Neuronal stem cell (in vitro differentiated cells): ENCODE results near the gene SOHLH1.
A peak's percentile ranks its signal among the peaks of the same experiment; 100 is the strongest.

Source experiments
- DNase-seq: peaks from one replicate; pipeline ENCODE4 v3.0.0-alpha.2; 2013; ENCODE audit warnings: low spot score
- H2AFZ ChIP-seq: one replicate; pipeline ENCODE4 v1.6.1; 2013; ENCODE audit warnings: mild to moderate bottlenecking, low read length, inconsistent platforms
- H2AK5ac ChIP-seq: 2 replicates; pipeline ENCODE4 v1.6.1; 2013; ENCODE audit warnings: low read depth, mild to moderate bottlenecking, inconsistent platforms, low read length, moderate library complexity, mixed read lengths
- H2BK120ac ChIP-seq: 2 replicates; pipeline ENCODE4 v1.6.1; 2013; ENCODE audit warnings: low read depth, mild to moderate bottlenecking, inconsistent platforms, low read length, moderate library complexity, mixed read lengths
- H2BK12ac ChIP-seq: one replicate; pipeline ENCODE4 v1.6.1; 2013; ENCODE audit warnings: low read length, inconsistent platforms
- H2BK15ac ChIP-seq: 2 replicates; pipeline ENCODE4 v1.6.1; 2013; ENCODE audit warnings: mild to moderate bottlenecking, low read length, inconsistent platforms, mixed read lengths
- H2BK5ac ChIP-seq: one replicate; pipeline ENCODE4 v1.6.1; 2013; ENCODE audit warnings: inconsistent platforms, mild to moderate bottlenecking, low read length, moderate library complexity
- H3K14ac ChIP-seq: one replicate; pipeline ENCODE4 v1.6.1; 2013; ENCODE audit warnings: low read length, inconsistent platforms
- H3K18ac ChIP-seq: 2 replicates; pipeline ENCODE4 v1.6.1; 2013; ENCODE audit warnings: low read length, inconsistent platforms
- H3K23ac ChIP-seq: 2 replicates; pipeline ENCODE4 v1.6.1; 2013; ENCODE audit warnings: low read depth, mild to moderate bottlenecking, mixed read lengths, low read length, inconsistent platforms; ENCODE audit not compliant: poor library complexity
- H3K27ac ChIP-seq: replicated peaks from 3 replicates; pipeline ENCODE4 v1.5.1; 2013; ENCODE audit warnings: low read length, inconsistent platforms
- H3K27me3 ChIP-seq, 3 experiments: 2 replicates each; pipeline ENCODE4 v1.6.1; 2013; ENCODE audit warnings: low read length in 3 of 3, mild to moderate bottlenecking in 2 of 3, inconsistent platforms in 1 of 3, low read depth in 1 of 3, mixed read lengths in 1 of 3, moderate library complexity in 1 of 3; ENCODE audit not compliant: control insufficient read depth in 3 of 3, insufficient read depth in 3 of 3
- H3K36me3 ChIP-seq, 2 donors: replicated peaks in 1 of 2; 2 replicates each; pipeline ENCODE4 v1.6.1; 2013; ENCODE audit warnings: low read length in 2 of 2; ENCODE audit not compliant: control insufficient read depth in 2 of 2, insufficient read depth in 2 of 2
- H3K4ac ChIP-seq: 2 replicates; pipeline ENCODE4 v1.6.1; 2013; ENCODE audit warnings: inconsistent platforms, mild to moderate bottlenecking, low read length, moderate library complexity
- H3K4me1 ChIP-seq, 2 donors: 1 replicate in 1 of 2; 2 replicates in 1 of 2; pipeline ENCODE4 v1.6.1; 2013; ENCODE audit warnings: low read length in 2 of 2, low read depth in 1 of 2; ENCODE audit not compliant: control insufficient read depth in 2 of 2, insufficient read depth in 1 of 2
- H3K4me2 ChIP-seq: one replicate; pipeline ENCODE4 v1.6.1; 2013; ENCODE audit warnings: mild to moderate bottlenecking, low read length, inconsistent platforms; ENCODE audit not compliant: insufficient read depth, poor library complexity, severe bottlenecking
- H3K4me3 ChIP-seq, 2 donors: 2 replicates each; pipeline ENCODE4 v1.5.1; 2013; ENCODE audit warnings: low read length in 2 of 2, mild to moderate bottlenecking in 2 of 2, inconsistent platforms in 1 of 2, moderate library complexity in 1 of 2
- H3K79me1 ChIP-seq: one replicate; pipeline ENCODE4 v1.6.1; 2013; ENCODE audit warnings: low read depth, mild to moderate bottlenecking, inconsistent platforms, low read length, moderate library complexity
- H3K9ac ChIP-seq: one replicate; pipeline ENCODE4 v1.6.1; 2013; ENCODE audit warnings: mild to moderate bottlenecking, low read depth, low read length, inconsistent platforms; ENCODE audit not compliant: poor library complexity
- H3K9me3 ChIP-seq, 2 donors: replicated peaks in 1 of 2; 2 replicates each; pipeline versions ENCODE3 to v1.6.1; 2013; ENCODE audit warnings: low read length in 2 of 2, mild to moderate bottlenecking in 2 of 2, inconsistent platforms in 1 of 2, low read depth in 1 of 2, mixed read lengths in 1 of 2, moderate library complexity in 1 of 2; ENCODE audit not compliant: control insufficient read depth in 2 of 2, insufficient read depth in 1 of 2
- H4K8ac ChIP-seq: one replicate; pipeline ENCODE4 v1.6.1; 2013; ENCODE audit warnings: low read depth, mild to moderate bottlenecking, inconsistent platforms, low read length, moderate library complexity
- H4K91ac ChIP-seq: one replicate; pipeline ENCODE4 v1.6.1; 2013; ENCODE audit warnings: low read length, low read depth, mild to moderate bottlenecking, inconsistent platforms; ENCODE audit not compliant: poor library complexity
- WGBS, 2 donors: extraction: QIAGEN DNeasy Blood & Tissue Kit; methylation state at CpG; one replicate each; pipeline ENCODE4 v1.1.7; 2013; ENCODE audit warnings: missing lambda C conversion rate in 2 of 2, mixed read lengths in 1 of 2; ENCODE audit not compliant: insufficient read length in 2 of 2, insufficient replicate concordance in 1 of 2; ENCODE audit errors: extremely low coverage in 2 of 2; 5-methylcytosine and 5-hydroxymethylcytosine counted together

Gene SOHLH1

GRCh38 chr9:135661816-135662560 is 37.3 kb downstream of the SOHLH1 start:
- no peak overlapping the region for H2BK12ac ChIP-seq
- whole genome bisulfite sequencing, 2 donors: no CpG with 5 or more reads among the region's 19 CpGs
- H3K18ac ChIP-seq: peak overlapping the region; percentile 76
- peak overlapping the region; percentile 55 for H3K27ac ChIP-seq
- peak overlapping the region; percentile 83 for H2AFZ ChIP-seq
- H3K4me1 ChIP-seq: peaks cover 13 to 15% of the 10 kb centered on the region in 2 donors
- H4K8ac ChIP-seq: no peak overlapping the region
- no peak overlapping the region for H3K14ac ChIP-seq
- H4K91ac ChIP-seq: no peak overlapping the region
- no peaks in the 10 kb centered on the region for H3K36me3 ChIP-seq
- H2AK5ac ChIP-seq: no peak overlapping the region
- peaks cover 1 to 6% of the 10 kb centered on the region in 2 donors for H3K9me3 ChIP-seq
- H3K9ac ChIP-seq: no peak overlapping the region
- no peak overlapping the region for H2BK5ac ChIP-seq
- no peak overlapping the region for H3K4me3 ChIP-seq
- no peak overlapping the region for H3K4ac ChIP-seq
- peaks cover 3% of the 10 kb centered on the region for H3K79me1 ChIP-seq
- H2BK15ac ChIP-seq: no peak overlapping the region
- H3K27me3 ChIP-seq: peaks cover 0 to 11% (median 0%) of the 10 kb centered on the region in 3 experiments
- no peak overlapping the region for H3K23ac ChIP-seq
- no peak overlapping the region for H2BK120ac ChIP-seq
- no peak for DNase-seq
- no peak overlapping the region for H3K4me2 ChIP-seq

- H2BK12ac ChIP-seq: no peak overlapping the region
- H2AFZ ChIP-seq: no peak overlapping the region
- peaks cover 1 to 6% of the 10 kb centered on the region in 2 donors for H3K9me3 ChIP-seq
- no peak overlapping the region for H3K27ac ChIP-seq
- H2BK15ac ChIP-seq: no peak overlapping the region
- no peak overlapping the region for H2AK5ac ChIP-seq
- H3K4me2 ChIP-seq: no peak overlapping the region
- DNase-seq: no peak
- peaks cover 0 to 7% (median 0%) of the 10 kb centered on the region in 3 experiments for H3K27me3 ChIP-seq
- WGBS, 2 donors: no CpG with 5 or more reads among the region's 22 CpGs
- no peak overlapping the region for H4K8ac ChIP-seq
- no peaks in the 10 kb centered on the region for H3K36me3 ChIP-seq
- no peak overlapping the region for H3K4ac ChIP-seq
- H3K79me1 ChIP-seq: peaks cover 3% of the 10 kb centered on the region
- no peak overlapping the region for H2BK120ac ChIP-seq
- no peak overlapping the region for H3K9ac ChIP-seq
- H2BK5ac ChIP-seq: no peak overlapping the region
- H3K14ac ChIP-seq: no peak overlapping the region
- peaks cover 13 to 15% of the 10 kb centered on the region in 2 donors for H3K4me1 ChIP-seq
- H3K18ac ChIP-seq: no peak overlapping the region
- H4K91ac ChIP-seq: no peak overlapping the region
- no peak overlapping the region for H3K23ac ChIP-seq
- no peak overlapping the region for H3K4me3 ChIP-seq
Observed at GRCh38 chr9:135660407-135660806, 38.9 kb downstream of the SOHLH1 start.

- no peak overlapping the region for H2BK120ac ChIP-seq
- no peaks in the 10 kb centered on the region for H3K36me3 ChIP-seq
- no peak overlapping the region for H2AK5ac ChIP-seq
- peaks cover 13% of the 10 kb centered on the region in 2 donors for H3K4me1 ChIP-seq
- DNase-seq: no peak
- no peak overlapping the region for H2BK5ac ChIP-seq
- no CpG with 5 or more reads among the region's 13 CpGs for WGBS, 2 donors
- H3K27me3 ChIP-seq: peaks cover 0 to 7% (median 0%) of the 10 kb centered on the region in 3 experiments
- H4K91ac ChIP-seq: no peak overlapping the region
- no peak overlapping the region for H3K4ac ChIP-seq
- H2AFZ ChIP-seq: no peak overlapping the region
- H3K14ac ChIP-seq: no peak overlapping the region
- no peak overlapping the region for H3K27ac ChIP-seq
- no peak overlapping the region for H3K23ac ChIP-seq
- no peak overlapping the region for H3K4me2 ChIP-seq
- H2BK12ac ChIP-seq: no peak overlapping the region
- peaks cover 3% of the 10 kb centered on the region for H3K79me1 ChIP-seq
- no peak overlapping the region for H3K4me3 ChIP-seq
- H4K8ac ChIP-seq: no peak overlapping the region
- H2BK15ac ChIP-seq: no peak overlapping the region
- H3K9me3 ChIP-seq: peaks cover 1 to 6% of the 10 kb centered on the region in 2 donors
- H3K9ac ChIP-seq: no peak overlapping the region
- H3K18ac ChIP-seq: no peak overlapping the region
Observed at GRCh38 chr9:135659252-135659651, 40.0 kb downstream of the SOHLH1 start.

GRCh38 chr9:135657416-135657815 is 41.9 kb downstream of the SOHLH1 start:
- Histone ChIP-seq H3K27ac (no peak overlapping the region), H3K9ac (no peak overlapping the region), H3K36me3 (no peaks in the 10 kb centered on the region), H4K8ac (no peak overlapping the region), H3K4me1 (peaks cover 5 to 8% of the 10 kb centered on the region in 2 donors), H3K4me3 (no peak overlapping the region), H3K4me2 (no peak overlapping the region), H3K18ac (peak overlapping the region; percentile 7), H2BK5ac (no peak overlapping the region), H4K91ac (no peak overlapping the region), H2BK12ac (no peak overlapping the region), H3K14ac (no peak overlapping the region), H3K79me1 (no peaks in the 10 kb centered on the region), H2AK5ac (no peak overlapping the region), H2AFZ (no peak overlapping the region), H3K4ac (no peak overlapping the region), H3K27me3 (peaks cover 0 to 7% (median 0%) of the 10 kb centered on the region in 3 experiments), H2BK120ac (no peak overlapping the region), H3K23ac (no peak overlapping the region), H3K9me3 (peaks cover 1 to 6% of the 10 kb centered on the region in 2 donors), H2BK15ac (no peak overlapping the region)
- WGBS, 2 donors: no CpG with 5 or more reads among the region's 15 CpGs
- DNase-seq: no peak
